ENCODE measurements around the gene TPK1.

DNA sequence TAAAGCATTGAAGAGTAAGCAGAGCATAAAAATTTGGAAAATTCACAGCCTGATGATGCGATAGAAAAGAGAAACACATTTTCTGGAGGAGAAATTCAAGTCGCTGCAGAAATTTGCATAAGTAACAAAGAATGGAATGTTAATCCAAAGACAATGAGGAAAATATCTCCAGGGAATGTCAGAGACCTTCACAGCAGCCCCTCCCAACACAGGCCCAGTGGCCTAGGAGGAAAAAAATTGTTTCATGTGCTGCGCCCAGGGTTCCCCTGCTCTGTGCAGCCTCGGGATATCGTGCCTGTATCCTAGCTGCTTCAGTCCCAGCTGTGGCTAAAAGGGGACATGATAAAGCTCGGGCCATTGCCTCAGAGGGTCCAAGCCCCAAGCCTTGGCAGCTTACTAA lies 206.8 kb downstream of the TPK1 start:
- TF ChIP-seq TAF1 (IDR thresholded peaks at IDR 0.05; ENCODE audit: borderline replicate concordance, low read depth, low read length) (no peak), CTCF (IDR thresholded peaks at IDR 0.05) (no peak), TEAD4 (IDR thresholded peaks at IDR 0.05; ENCODE audit: borderline replicate concordance, insufficient read depth) (no peak), MEF2A (IDR thresholded peaks at IDR 0.05; ENCODE audit: borderline replicate concordance, low read depth) (no peak), YY1 (IDR thresholded peaks at IDR 0.05; ENCODE audit: low read depth) (no peak), TCF12 (IDR thresholded peaks at IDR 0.05) (no peak)
- TF ChIP-seq, protein P1, sequence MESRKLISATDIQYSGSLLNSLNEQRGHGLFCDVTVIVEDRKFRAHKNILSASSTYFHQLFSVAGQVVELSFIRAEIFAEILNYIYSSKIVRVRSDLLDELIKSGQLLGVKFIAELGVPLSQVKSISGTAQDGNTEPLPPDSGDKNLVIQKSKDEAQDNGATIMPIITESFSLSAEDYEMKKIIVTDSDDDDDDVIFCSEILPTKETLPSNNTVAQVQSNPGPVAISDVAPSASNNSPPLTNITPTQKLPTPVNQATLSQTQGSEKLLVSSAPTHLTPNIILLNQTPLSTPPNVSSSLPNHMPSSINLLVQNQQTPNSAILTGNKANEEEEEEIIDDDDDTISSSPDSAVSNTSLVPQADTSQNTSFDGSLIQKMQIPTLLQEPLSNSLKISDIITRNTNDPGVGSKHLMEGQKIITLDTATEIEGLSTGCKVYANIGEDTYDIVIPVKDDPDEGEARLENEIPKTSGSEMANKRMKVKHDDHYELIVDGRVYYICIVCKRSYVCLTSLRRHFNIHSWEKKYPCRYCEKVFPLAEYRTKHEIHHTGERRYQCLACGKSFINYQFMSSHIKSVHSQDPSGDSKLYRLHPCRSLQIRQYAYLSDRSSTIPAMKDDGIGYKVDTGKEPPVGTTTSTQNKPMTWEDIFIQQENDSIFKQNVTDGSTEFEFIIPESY (IDR thresholded peaks at IDR 0.05; ENCODE audit: borderline replicate concordance, low read depth): no peak
